Endothelial cell of umbilical vein (primary cell): ENCODE measurements around the gene VSTM2B. TPM values are rescaled to one million over a fixed set of nuclear protein-coding genes. Genes with fewer than 3 reads are reported as not detected.
"Not testable (repeated sequence)": the region's sequence is repeated elsewhere in the genome, so short reads cannot be mapped to it uniquely, and the experiment has no call there.

Source experiments
- BruUV-seq: library from RNA; stranded (reverse); fragments of 400-500 nt; replicated peaks from 2 replicates; lab custom pipeline; 2021; lab: Mats Ljungman, UMichigan
- CTCF ChIA-PET: fragments of 300-600, 350-600 bp; sonication (Branson Sonifier 250); formaldehyde crosslinking; loops from one replicate; lab custom pipeline; 2021; ENCODE audit warnings: antibody characterized with exemption, inconsistent platforms; lab: Charles Lee
- POLR2A ChIA-PET: fragments of 300-600, 350-600 bp; sonication (Branson Sonifier 250); formaldehyde crosslinking; loops from one replicate; lab custom pipeline; 2021; ENCODE audit warnings: antibody characterized with exemption, inconsistent platforms; lab: Charles Lee
- DNase-seq: peaks from one replicate; pipeline ENCODE4 v3.0.0-alpha.2; 2011; ENCODE audit warnings: low read depth, low spot score
- FAIRE-seq: peaks from 2 replicates; lab custom pipeline; 2011; peaks lifted over from hg19 to GRCh38; lab: Jason Lieb, UNC
- H2AFZ ChIP-seq: 2 replicates; pipeline ENCODE4 v1.6.0; 2012; ENCODE audit warnings: low read depth, low read length, control low read depth, inconsistent platforms
- H3K27ac ChIP-seq: 2 replicates; pipeline ENCODE4 v1.5.1; 2011; ENCODE audit warnings: low read depth, mild to moderate bottlenecking, control low read depth, low read length, moderate library complexity; ENCODE audit not compliant: insufficient read depth
- H3K27me3 ChIP-seq, 2 experiments: 2 replicates each; pipeline versions ENCODE4 v1.6.0 to v1.6.1; 2011; ENCODE audit warnings: low read length in 2 of 2, mixed read lengths in 1 of 2; ENCODE audit not compliant: control insufficient read depth in 2 of 2, insufficient read depth in 2 of 2
- H3K36me3 ChIP-seq, 2 experiments: 2 replicates in 1 of 2; 3 replicates in 1 of 2; pipeline ENCODE4 v1.5.1; 2011; ENCODE audit warnings: low read length in 2 of 2, mild to moderate bottlenecking in 1 of 2, moderate library complexity in 1 of 2; ENCODE audit not compliant: control insufficient read depth in 2 of 2, insufficient read depth in 2 of 2; ENCODE audit errors: extremely low read depth in 1 of 2
- H3K4me1 ChIP-seq: 3 replicates; pipeline ENCODE4 v1.5.1; 2011; ENCODE audit warnings: mild to moderate bottlenecking, low read length; ENCODE audit not compliant: control insufficient read depth, insufficient read depth; ENCODE audit errors: extremely low read depth
- H3K4me2 ChIP-seq: 2 replicates; pipeline ENCODE4 v1.6.1; 2011; ENCODE audit warnings: low read length, control low read depth, mixed read lengths; ENCODE audit not compliant: insufficient read depth
- H3K4me3 ChIP-seq, 3 experiments: fragments of 200-600 bp in 1 of 3; sonication (generic), shearing (Covaris generic) in 1 of 3; replicated peaks in 1 of 3; 2 replicates each; pipeline ENCODE4 v1.5.1; 2011 to 2016; ENCODE audit warnings: control low read depth in 3 of 3, low read length in 3 of 3, mild to moderate bottlenecking in 2 of 3, inconsistent platforms in 1 of 3, low read depth in 1 of 3, moderate library complexity in 1 of 3; ENCODE audit not compliant: insufficient read depth in 1 of 3
- H3K79me2 ChIP-seq: 2 replicates; pipeline ENCODE4 v1.6.0; 2012; ENCODE audit warnings: low read length, inconsistent platforms; ENCODE audit not compliant: control insufficient read depth, insufficient read depth
- H3K9ac ChIP-seq: replicated peaks from 2 replicates; pipeline ENCODE3; 2011; ENCODE audit warnings: low read length, control low read depth; ENCODE audit not compliant: insufficient read depth; ENCODE audit errors: extremely low read depth
- H3K9me1 ChIP-seq: replicated peaks from 3 replicates; pipeline ENCODE4 v1.6.0; 2011; ENCODE audit warnings: mild to moderate bottlenecking, low read length; ENCODE audit not compliant: control insufficient read depth, insufficient read depth; ENCODE audit errors: extremely low read depth
- H3K9me3 ChIP-seq: replicated peaks from 2 replicates; pipeline ENCODE4 v1.5.1; 2012; ENCODE audit warnings: low read length, inconsistent platforms; ENCODE audit not compliant: control insufficient read depth, insufficient read depth
- H4K20me1 ChIP-seq: replicated peaks from 2 replicates; pipeline ENCODE3; 2011; ENCODE audit warnings: mild to moderate bottlenecking, low read length; ENCODE audit not compliant: control insufficient read depth, insufficient read depth; ENCODE audit errors: extremely low read depth
- EZH2 ChIP-seq: IDR thresholded peaks from 2 replicates; pipeline ENCODE4 v1.6.1; 2012; ENCODE audit warnings: borderline replicate concordance, low read depth, mild to moderate bottlenecking, moderate library complexity, low read length, inconsistent platforms; ENCODE audit not compliant: severe bottlenecking
- FOS ChIP-seq: IDR thresholded peaks from 2 replicates; pipeline ENCODE4 v1.6.1; 2011; ENCODE audit warnings: mild to moderate bottlenecking, low read length, moderate library complexity, borderline replicate concordance; ENCODE audit not compliant: insufficient read depth
- GATA2 ChIP-seq: IDR thresholded peaks from 2 replicates; pipeline ENCODE4 v1.7.0; 2011; ENCODE audit warnings: low read depth, mild to moderate bottlenecking, moderate library complexity, mixed read lengths, low read length; ENCODE audit not compliant: insufficient read length, insufficient read depth
- JUN ChIP-seq: IDR thresholded peaks from 2 replicates; pipeline ENCODE4 v1.6.1; 2011; ENCODE audit warnings: borderline replicate concordance, low read depth; ENCODE audit not compliant: insufficient read length, insufficient read depth
- MYC ChIP-seq: IDR thresholded peaks from one replicate; pipeline ENCODE4 v1.6.1; 2011; ENCODE audit warnings: mild to moderate bottlenecking, low read depth, low read length
- POLR2A ChIP-seq: IDR thresholded peaks from 2 replicates; pipeline ENCODE4 v1.6.1; 2012; ENCODE audit warnings: low read depth, mild to moderate bottlenecking, control low read depth, low read length
- POLR2AphosphoS5 ChIP-seq: IDR thresholded peaks from 2 replicates; pipeline ENCODE4 v1.6.1; 2012; ENCODE audit warnings: low read depth, mild to moderate bottlenecking, control low read depth, low read length, moderate library complexity; ENCODE audit not compliant: insufficient read depth
- dilution Hi-C: fragments of 300-500 bp; cut with MboI; formaldehyde crosslinking; loops from one replicate; pipeline ENCODE4 v1.15.0; 2019; ENCODE audit warnings: low sequenced_read_pairs; ENCODE audit not compliant: extremely low pct_ligation_motif_present
- intact Hi-C: fragments of 100-400 bp; cut with micrococcal nuclease; formaldehyde crosslinking; loops from one replicate; pipeline ENCODE4 v1.10.0; 2022
- polyA plus RNA-seq, 4 experiments: library from polyadenylated mRNA; depleted of rRNA in 3 of 4; stranded (reverse) in 3 of 4; unstranded in 1 of 4; fragments of >200 nt; gene quantifications; 2 replicates each; pipeline versions ENCODE4 v1.2.1 to v1.2.3, GENCODE V29; 2011 to 2012; ENCODE audit warnings: missing spikeins in 1 of 4
- total RNA-seq: library from RNA; stranded (reverse); gene quantifications from 2 replicates; pipeline ENCODE4 v1.2.3, GENCODE V29; 2021
- TF ChIP-seq, protein P1 (sequence below): IDR thresholded peaks from 2 replicates; pipeline ENCODE4 v1.6.1; 2011; ENCODE audit not compliant: insufficient read depth, insufficient read length
- TF ChIP-seq, protein P2 (sequence below), 2 donors: IDR thresholded peaks; 1 replicate in 1 of 2; 2 replicates in 1 of 2; pipeline ENCODE4 v1.5.1; 2011; ENCODE audit warnings: low read length in 2 of 2, mild to moderate bottlenecking in 2 of 2, moderate library complexity in 2 of 2, control low read depth in 1 of 2, inconsistent platforms in 1 of 2, low read depth in 1 of 2; ENCODE audit not compliant: insufficient read depth in 1 of 2; ENCODE audit errors: extremely low read depth in 1 of 2

The VSTM2B gene
- total and polyA plus RNA-seq, 2 donors (not counting 3 experiments of a cell fraction or from before 2014, with no cell fraction given), result not detected

DNA sequence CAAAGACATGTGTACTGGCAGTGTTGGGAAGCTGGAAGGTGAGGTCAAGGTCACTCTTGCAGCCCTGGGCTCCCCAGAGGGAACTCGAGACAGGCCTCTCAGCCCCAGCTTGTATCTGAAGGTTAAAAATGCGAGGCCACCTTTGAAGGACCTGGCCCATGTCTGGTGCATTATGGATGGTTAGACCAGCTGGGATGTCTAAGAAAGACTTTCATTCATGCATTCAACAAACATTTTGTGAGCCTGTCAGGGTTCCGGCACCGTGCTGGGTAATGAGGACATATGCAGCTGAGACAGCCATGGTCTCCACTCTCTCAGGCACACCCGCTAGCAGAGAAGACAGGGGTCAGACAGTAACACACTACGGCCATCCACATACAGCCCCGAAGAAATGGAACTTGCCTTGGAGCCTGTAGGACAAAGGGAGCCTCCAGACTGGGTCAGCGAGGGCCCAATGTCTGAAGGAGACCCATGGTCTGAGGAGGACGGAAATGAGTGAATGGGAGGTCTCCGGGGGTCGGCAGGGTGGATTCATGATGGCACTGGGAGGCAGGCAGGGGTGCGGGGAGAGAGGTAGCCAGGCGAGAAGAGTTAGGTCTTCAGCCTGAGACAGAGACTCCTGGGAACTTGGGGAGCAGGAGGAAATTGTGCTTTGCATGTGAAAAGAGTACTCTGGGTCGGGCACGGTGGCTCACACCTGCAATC lies 19.0 kb downstream of the VSTM2B start:
- H3K9me1 ChIP-seq, result no peaks in the 10 kb centered on the region
- CTCF ChIA-PET, result no interaction called here
- POLR2A ChIA-PET, result no interaction called here
- TF ChIP-seq, protein P1, sequence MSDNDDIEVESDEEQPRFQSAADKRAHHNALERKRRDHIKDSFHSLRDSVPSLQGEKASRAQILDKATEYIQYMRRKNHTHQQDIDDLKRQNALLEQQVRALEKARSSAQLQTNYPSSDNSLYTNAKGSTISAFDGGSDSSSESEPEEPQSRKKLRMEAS, result no peak
- TF ChIP-seq MYC, result no peak
- TF ChIP-seq, protein P2, sequence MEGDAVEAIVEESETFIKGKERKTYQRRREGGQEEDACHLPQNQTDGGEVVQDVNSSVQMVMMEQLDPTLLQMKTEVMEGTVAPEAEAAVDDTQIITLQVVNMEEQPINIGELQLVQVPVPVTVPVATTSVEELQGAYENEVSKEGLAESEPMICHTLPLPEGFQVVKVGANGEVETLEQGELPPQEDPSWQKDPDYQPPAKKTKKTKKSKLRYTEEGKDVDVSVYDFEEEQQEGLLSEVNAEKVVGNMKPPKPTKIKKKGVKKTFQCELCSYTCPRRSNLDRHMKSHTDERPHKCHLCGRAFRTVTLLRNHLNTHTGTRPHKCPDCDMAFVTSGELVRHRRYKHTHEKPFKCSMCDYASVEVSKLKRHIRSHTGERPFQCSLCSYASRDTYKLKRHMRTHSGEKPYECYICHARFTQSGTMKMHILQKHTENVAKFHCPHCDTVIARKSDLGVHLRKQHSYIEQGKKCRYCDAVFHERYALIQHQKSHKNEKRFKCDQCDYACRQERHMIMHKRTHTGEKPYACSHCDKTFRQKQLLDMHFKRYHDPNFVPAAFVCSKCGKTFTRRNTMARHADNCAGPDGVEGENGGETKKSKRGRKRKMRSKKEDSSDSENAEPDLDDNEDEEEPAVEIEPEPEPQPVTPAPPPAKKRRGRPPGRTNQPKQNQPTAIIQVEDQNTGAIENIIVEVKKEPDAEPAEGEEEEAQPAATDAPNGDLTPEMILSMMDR (IDR thresholded peaks at IDR 0.05; ENCODE audit: extremely low read depth in 1 of 2, insufficient read depth in 1 of 2, low read depth in 1 of 2, low read length in 2 of 2), result no peak
- no peak for TF ChIP-seq JUN
- TF ChIP-seq POLR2AphosphoS5, result no peak
- no peak for TF ChIP-seq POLR2A
- no peak for TF ChIP-seq GATA2
- TF ChIP-seq EZH2, result no peak
- no peak for TF ChIP-seq FOS
- no peaks in the 10 kb centered on the region for H3K79me2 ChIP-seq
- no peak overlapping the region for H3K4me3 ChIP-seq
- intact Hi-C loops (no loop called here), dilution Hi-C loops (no loop called here)
- no peak overlapping the region for H3K27ac ChIP-seq
- no TSS peak for BruUV-seq
- FAIRE-seq (no peak), DNase-seq (no peak)
- H3K36me3 ChIP-seq, result no peaks in the 10 kb centered on the region
- no peak overlapping the region for H2AFZ ChIP-seq
- no peaks in the 10 kb centered on the region for H3K4me1 ChIP-seq
- no peak overlapping the region for H3K4me2 ChIP-seq
- H3K27me3 ChIP-seq, result no peaks in the 10 kb centered on the region
- no peaks in the 10 kb centered on the region for H3K9me3 ChIP-seq
- no peaks in the 10 kb centered on the region for H4K20me1 ChIP-seq
- H3K9ac ChIP-seq, result no peak overlapping the region

DNA sequence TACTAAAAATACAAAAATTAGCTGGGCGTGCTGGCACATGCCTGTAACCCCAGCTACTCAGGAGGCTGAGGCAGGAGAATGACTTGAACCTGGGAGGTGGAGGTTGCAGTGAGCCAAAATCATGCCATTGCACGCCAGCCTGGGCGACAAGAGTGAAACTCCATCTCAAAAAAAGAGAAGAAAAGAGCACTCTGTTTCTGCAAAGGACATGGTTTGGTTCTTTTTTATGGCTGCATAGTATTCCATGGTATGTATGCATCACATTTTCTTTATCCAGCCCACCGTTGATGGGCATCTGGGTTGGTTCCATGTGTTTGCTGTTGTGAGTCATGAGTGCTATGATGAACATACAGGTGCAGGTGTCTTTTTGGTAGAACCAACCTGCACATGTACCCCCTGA lies 19.7 kb downstream of the VSTM2B start:
- FAIRE-seq, POLR2A ChIA-PET, H3K27me3 ChIP-seq, DNase-seq, intact Hi-C loops, H3K4me3 ChIP-seq, H3K27ac ChIP-seq, H3K4me2 ChIP-seq, CTCF ChIA-PET, H3K9me1 ChIP-seq, H3K79me2 ChIP-seq, H3K4me1 ChIP-seq, H3K36me3 ChIP-seq, H4K20me1 ChIP-seq, dilution Hi-C loops, H2AFZ ChIP-seq, BruUV-seq, H3K9me3 ChIP-seq, H3K9ac ChIP-seq: not testable (repeated sequence)
